Retinal pigment epithelial cell (primary cell): ENCODE measurements around the gene ARHGEF16.

Source experiments
- DNase-seq: peaks from one replicate; pipeline ENCODE4 v3.0.0-alpha.2; 2010; ENCODE audit warnings: low read depth
- H3K4me3 ChIP-seq: 2 replicates; pipeline ENCODE4 v1.5.1; 2011; ENCODE audit warnings: mild to moderate bottlenecking, low read length, control low read depth, moderate library complexity
- CTCF ChIP-seq: conservative IDR thresholded peaks from 2 replicates; pipeline ENCODE4 v1.5.1; 2011; ENCODE audit warnings: low read depth, low read length, control low read depth, inconsistent platforms

Gene ARHGEF16

DNA sequence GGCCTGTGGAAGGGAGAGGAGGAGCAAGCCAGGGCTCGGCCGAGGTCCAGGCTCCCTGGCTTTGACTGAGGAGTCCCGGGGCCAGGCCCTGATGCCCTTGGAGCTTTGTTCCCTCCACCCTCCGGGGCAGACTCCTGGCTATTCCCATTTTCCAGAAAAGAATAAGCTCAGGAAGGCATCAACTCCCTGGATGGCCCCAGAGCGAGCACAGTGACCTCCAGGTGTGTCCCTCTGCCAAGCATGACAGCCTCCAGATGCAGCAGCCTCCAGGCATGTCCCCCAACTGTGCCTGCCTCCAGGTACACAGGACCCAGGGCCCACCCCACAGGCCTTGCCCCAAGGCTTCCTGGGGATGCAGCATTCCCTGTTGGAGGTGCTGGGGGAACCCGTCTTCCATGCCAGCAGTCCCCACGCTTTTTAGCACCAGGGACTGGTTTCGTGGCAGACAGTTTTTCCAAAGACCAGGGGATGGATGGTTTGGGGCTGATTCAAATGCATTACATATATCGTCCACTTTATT lies 15.7 kb upstream of the ARHGEF16 start:
- TF ChIP-seq CTCF, result no peak
- H3K4me3 ChIP-seq, result no peak overlapping the region

DNA sequence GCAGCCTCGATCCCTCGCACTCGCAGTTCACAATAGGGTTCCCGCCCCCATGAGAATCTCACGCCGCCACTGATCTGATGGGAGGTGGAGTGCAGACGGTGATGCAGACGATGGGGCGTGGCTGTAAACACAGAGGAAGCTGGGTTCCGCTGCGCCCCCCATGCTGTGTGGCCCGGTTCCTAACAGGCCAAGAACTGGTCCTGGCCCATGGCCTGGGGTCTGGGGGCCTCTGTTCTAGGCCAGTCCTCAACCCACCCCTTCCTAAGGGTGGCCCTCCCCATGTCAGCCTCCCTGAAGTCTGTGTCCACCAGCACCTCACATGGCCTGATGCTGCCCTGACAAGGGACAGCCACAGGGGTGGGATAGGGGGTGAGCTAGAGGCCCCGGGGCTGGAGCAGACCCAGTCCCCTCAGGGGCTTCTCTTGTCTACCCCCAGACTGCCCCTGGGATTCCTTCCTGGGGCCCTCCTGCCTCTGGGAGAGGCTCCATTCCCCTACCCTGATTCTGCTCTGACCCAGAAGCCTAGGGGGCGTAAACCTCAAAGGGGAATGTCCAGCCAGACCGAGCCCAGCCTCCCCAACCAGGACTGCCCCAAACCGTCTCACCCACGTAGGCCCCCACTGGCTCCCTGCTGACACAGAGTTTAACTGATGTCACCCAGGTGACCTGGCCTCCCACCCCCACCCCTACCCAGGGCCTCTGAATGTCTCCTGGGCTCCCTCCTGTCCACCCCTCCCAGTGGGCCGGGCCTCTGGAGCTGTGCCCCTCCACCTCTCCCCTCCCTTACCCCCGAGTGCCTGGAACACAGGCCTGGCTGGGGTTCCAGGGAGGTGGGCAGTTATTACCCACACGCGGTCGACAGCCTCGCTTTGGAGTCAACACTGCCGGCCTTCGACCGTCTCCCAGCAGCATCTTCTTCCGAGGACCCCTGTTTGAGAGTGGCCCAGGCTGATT lies 14.8 kb upstream of the ARHGEF16 start:
- DNase-seq, result no peak
- no peak overlapping the region for H3K4me3 ChIP-seq
- TF ChIP-seq CTCF, result no peak

More for the DNA sequence above, 15.7 kb upstream of the ARHGEF16 start:
- DNase-seq, result no peak

DNA sequence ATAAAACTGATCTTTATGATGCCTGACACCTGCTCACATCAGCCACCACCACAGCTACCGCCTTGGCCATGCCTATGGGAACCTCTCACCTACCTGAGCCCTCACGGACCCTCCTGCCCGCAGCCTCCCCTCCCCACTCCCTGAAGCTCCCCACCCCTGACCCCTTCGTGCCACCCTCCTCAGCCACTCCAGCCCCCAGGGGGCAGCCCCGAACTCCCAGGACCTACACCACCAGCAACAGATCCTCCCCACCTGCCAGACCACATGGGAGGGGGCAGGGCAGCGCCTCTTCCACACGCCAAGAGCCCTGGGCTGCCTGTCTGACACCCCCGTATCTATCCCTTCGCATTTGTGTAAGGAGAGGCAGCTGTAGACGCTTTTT lies 14.2 kb upstream of the ARHGEF16 start:
- TF ChIP-seq CTCF, result no peak
- DNase-seq, result no peak
- H3K4me3 ChIP-seq, result no peak overlapping the region

DNA sequence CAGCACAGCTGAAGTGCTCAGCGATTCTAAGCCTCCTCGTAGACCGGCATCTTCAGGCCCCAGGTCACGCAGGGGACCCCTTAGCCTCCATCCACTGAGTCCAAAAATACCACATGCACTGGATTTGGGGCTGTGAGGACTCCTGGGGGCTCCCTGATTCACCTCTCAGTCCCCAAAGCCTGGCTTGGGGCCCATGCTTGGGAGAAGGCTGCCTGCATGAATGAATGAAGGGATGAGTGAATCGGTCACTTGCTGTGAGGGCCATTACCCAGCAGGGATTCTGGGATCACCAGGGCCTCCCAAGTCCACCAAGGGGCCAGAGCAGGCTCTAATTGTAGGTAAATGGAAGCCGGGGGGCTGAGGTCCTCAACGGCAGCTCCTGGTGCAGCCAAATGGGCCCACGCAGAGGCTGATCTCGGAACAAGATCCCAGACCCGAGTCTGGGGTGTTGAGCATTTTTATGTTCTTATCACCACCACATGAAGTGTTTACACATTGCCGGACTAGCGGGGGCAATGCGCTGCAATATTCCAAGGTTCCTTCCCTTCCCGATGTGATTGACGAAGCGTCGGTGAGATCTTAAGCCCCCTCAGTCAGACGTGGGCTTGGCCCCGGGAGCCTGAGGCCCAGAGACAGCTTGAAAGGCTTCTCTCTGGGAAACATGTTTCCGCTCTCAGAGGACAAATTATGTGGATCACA lies 13.6 kb upstream of the ARHGEF16 start:
- DNase-seq, result no peak
- H3K4me3 ChIP-seq, result no peak overlapping the region
- no peak for TF ChIP-seq CTCF

DNA sequence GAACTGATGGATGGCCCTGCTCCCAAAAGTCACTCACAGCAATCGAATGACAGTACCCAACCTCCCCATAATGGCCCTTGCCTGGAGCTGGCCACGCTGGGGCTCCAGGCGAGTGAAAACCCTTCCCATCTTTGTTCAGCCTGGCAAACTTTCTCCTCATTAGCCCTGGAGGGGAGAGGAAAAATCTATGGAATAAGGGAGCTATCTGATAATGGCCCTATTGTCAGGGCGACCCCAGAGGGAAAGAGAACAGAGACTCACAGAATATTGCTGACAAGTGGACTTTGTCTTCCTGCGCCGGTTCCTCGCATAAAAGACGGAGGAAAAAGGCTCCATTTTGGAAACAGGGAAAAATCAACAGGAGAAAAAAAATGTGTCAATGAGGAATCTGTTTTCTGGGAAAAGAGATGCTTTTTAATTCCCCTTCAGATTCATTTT lies 13.0 kb upstream of the ARHGEF16 start:
- no peak for TF ChIP-seq CTCF
- no peak overlapping the region for H3K4me3 ChIP-seq

DNA sequence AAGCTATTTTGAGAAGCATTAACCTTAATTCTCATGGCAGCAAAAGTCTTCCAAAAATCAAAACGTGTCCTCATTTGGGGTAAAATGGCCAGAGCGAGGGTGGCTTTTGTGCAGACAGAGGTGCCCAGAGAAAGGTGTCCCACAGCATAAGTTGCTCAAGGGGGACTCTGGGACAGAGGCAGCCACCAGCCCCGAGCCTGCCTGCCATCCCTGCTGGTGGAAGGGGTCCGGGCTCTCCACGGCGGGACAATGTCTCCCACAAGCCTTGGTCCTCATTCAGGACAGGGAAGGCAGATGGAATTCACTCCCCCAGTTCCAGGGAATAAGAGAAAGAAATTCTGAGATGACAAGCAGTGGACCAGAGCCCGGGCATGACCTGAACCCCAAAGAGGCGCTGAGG lies 12.6 kb upstream of the ARHGEF16 start:
- H3K4me3 ChIP-seq, result no peak overlapping the region
- TF ChIP-seq CTCF, result no peak
- DNase-seq, result no peak

More for the DNA sequence above, 13.0 kb upstream of the ARHGEF16 start:
- no peak for DNase-seq
